Measurements from ENCODE around the gene RASSF4.
"Not testable (repeated sequence)": the region's sequence is repeated elsewhere in the genome, so short reads cannot be mapped to it uniquely, and the experiment has no call there.

The RASSF4 gene

GRCh38 chr10:44994752-44995530 is 35.3 kb downstream of the RASSF4 start:
- in situ Hi-C loops (cut with MboI; ENCODE audit: low pct_unique_long_range_greater_than_20kb, low sequenced_read_pairs): no loop called here
- DNase-seq: no peak

GRCh38 chr10:44995581-44995913 is 35.9 kb downstream of the RASSF4 start:
- DNase-seq: no peak
- in situ Hi-C loops (cut with MboI; ENCODE audit: low pct_unique_long_range_greater_than_20kb, low sequenced_read_pairs): no loop called here

GRCh38 chr10:44995914-44996669 is 36.5 kb downstream of the RASSF4 start:
- DNase-seq: peak; percentile 45
- in situ Hi-C loops (cut with MboI; ENCODE audit: low pct_unique_long_range_greater_than_20kb, low sequenced_read_pairs): no loop called here

GRCh38 chr10:44997105-44997748 is 37.6 kb downstream of the RASSF4 start:
- in situ Hi-C loops (cut with MboI; ENCODE audit: low pct_unique_long_range_greater_than_20kb, low sequenced_read_pairs): no loop called here
- no peak for DNase-seq

- no peak for DNase-seq
- in situ Hi-C loops (cut with MboI; ENCODE audit: low pct_unique_long_range_greater_than_20kb, low sequenced_read_pairs): no loop called here
Observed at GRCh38 chr10:44998146-44998631, 38.6 kb downstream of the RASSF4 start.

DNA sequence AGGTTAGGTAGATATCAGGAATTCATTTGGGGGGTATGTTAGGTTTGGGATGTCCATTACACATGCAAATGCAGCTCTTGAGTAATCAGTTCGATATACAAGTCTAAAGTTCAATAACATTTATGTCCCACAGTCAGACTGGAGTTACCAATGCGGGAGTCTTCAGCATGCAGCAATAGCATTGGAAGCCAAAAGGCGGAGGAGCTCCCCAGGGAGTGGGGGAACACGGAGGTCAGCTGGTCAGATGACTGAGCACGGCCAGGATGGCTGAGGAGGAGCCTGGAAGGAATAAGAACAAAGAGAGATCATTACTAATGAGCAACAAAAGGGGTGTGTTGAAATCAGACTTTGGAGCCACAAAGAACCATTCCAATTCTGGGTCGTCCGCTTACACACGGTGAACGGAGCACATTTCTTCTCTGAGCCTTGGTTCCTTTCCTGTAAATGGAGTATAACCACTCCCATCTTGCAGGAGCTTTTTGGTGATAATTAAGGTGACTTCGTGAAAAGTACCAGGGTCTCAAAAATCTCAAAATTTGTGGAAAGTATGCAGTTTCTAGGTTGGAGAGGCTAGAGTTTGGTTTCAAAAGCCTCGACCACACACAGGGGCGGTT is 40.6 kb downstream of the RASSF4 start:
- in situ Hi-C loops (cut with MboI; ENCODE audit: low pct_unique_long_range_greater_than_20kb, low sequenced_read_pairs): no loop called here
- no peak for DNase-seq

DNA sequence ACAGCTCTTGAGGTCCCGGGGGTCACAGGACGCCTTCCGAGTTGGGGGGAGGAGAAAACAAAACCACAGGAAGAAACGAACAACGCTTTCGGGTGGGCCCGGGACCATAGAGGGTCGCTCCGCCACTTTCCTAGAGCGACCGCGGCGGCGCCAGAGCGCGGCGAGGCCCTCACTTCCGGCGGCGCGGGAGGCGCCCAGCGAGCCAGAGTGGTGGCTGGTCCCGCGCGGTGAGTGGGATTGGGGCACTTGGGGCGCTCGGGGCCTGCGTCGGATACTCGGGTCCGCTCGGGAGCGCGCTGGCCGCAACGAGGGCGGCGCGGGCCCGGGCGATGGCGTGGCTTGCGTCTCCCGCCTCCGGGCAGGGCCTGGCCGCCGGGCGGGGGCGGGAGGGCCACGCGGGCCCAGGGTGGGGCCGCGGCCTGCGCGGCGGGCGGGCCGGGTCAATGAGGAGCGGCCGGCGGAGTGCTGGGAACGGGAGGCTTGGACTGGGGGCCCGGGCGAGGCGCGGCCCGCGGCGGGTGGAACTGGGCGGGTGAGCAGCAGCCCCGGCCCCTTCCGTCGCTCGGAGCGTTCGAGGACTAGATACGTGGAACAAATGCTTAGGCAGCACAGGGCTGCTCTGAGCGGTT is 41.3 kb downstream of the RASSF4 start, which contains the start of gene ZNF22:
ZNF22 (plus strand) TSS at position 172 of the 629 bp plus-strand sequence. CDS start 2,446 bp downstream, outside the sequence.
- in situ Hi-C loops (cut with MboI; ENCODE audit: low pct_unique_long_range_greater_than_20kb, low sequenced_read_pairs): no loop called here
- DNase-seq: peak; percentile 69

DNA sequence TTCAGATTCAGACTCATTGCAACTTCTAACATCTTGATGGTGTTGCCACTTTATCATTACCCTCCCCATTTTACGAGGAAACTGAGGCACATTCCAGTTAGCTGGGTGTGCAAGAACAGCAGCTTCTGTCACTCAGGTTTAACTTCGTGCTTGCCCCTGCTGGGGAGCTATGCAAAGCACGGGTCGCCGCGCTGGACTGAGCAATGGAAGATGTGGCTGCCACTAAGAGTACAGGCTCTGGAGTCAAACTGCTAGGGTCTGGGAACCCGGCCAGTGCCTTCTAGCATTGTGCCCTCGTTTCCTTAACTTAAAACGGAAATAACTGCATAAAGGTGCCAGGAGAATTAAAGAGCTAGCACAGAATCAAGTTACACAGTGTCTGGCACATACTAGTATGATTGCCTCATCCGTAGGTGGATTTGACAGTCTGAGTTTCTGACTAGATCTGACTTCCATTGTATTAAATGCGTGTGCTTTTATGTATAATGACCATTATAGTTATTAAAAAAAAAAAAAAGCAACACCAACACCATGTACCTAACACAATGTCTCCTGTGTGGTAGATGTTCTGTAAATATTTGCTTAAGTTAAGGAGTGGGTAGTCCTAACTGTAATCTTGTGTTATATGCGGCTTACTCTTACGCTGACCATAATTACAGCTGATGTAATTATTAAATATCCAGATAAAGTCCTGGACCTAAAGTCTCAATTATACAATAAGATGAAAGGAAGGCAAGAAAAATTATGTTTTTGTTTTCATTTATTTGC is 42.0 kb downstream of the RASSF4 start:
- peak; percentile 54 for DNase-seq
- in situ Hi-C loops (cut with MboI; ENCODE audit: low pct_unique_long_range_greater_than_20kb, low sequenced_read_pairs): no loop called here

GRCh38 chr10:45003432-45004000 is 43.9 kb downstream of the RASSF4 start:
- in situ Hi-C loops (cut with MboI; ENCODE audit: low pct_unique_long_range_greater_than_20kb, low sequenced_read_pairs): no loop called here
- no peak for DNase-seq

- in situ Hi-C loops (cut with MboI; ENCODE audit: low pct_unique_long_range_greater_than_20kb, low sequenced_read_pairs): no loop called here
- DNase-seq: no peak
Observed at GRCh38 chr10:45004661-45005060, 45.1 kb downstream of the RASSF4 start.

DNA sequence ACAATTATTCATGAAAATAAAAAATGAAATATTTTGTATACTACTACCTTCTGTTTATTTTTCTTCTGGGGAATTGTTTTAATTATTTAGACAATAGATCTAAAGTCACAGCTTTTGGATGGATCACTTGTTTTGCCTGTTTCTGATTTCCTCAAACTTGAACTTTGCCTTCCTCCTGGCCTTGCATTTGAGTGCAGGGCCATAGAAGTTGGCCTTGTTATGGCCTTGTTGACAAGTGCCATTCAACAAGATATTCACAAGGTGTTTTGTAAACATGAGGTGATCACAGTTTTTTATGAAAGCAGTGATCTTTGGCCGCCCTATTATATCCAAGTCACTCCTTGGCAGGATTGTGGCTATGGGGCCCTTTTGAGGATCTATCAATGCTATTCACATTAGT is 45.7 kb downstream of the RASSF4 start:
- in situ Hi-C loops (cut with MboI; ENCODE audit: low pct_unique_long_range_greater_than_20kb, low sequenced_read_pairs): no loop called here
- DNase-seq: no peak

DNA sequence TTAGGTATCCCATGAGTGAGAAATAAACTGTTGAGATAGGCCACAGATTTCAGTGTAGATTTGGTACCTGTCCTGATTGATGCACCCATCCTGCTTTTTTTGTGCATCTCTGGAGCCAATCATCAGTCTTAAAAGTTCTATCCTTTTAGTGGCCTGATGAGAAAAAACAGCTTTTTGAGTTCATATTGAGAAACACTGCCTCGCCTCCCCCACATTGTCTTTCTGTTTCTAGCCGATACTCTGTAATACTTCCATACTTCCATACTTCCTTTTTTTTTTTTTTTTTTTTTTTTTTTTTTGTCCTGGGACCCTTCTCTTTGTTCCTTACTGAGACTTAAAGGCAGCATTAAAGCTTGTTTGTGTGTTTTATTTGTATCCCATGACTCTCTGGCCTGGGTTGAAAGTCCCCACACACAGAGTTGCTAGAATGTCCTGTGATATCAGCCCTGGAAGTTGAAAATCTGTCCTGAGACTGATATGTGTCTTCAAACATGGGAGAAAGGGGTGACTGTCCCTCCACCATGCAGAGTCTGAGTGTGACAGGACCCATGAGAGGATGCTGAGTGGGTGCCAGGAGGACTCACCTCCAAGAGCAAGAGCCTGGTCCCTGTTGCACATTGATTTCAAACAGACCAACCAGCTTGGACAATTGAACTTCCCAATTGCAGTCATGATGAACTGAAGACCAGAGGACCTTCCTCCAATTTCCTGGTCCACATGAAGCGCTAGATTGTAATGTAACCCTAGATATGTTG is 46.9 kb downstream of the RASSF4 start:
- in situ Hi-C loops (cut with MboI; ENCODE audit: low pct_unique_long_range_greater_than_20kb, low sequenced_read_pairs): no loop called here
- DNase-seq: no peak

GRCh38 chr10:45008524-45009161 is 49.0 kb downstream of the RASSF4 start:
- in situ Hi-C loops (cut with MboI; ENCODE audit: low pct_unique_long_range_greater_than_20kb, low sequenced_read_pairs): no loop called here
- peak; percentile 93 for DNase-seq

DNA sequence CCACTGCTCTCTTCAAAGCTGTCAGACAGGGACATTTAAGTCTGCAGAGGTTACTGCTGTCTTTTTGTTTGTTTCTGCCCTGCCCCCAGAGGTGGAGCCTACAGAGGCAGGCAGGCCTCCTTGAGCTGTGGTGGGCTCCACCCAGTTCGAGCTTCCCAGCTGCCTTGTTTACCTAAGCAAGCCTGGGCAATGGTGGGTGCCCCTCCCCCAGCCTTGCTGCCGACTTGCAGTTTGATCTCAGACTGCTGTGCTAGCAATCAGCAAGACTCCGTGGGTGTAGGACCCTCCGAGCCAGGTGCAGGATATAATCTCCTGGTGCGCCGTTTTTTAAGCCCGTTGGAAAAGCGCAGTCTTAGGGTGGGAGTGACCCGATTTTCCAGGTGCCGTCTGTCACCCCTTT is 55.0 kb downstream of the RASSF4 start:
- DNase-seq; in situ Hi-C loops (cut with MboI; ENCODE audit: low pct_unique_long_range_greater_than_20kb, low sequenced_read_pairs): not testable (repeated sequence)

DNA sequence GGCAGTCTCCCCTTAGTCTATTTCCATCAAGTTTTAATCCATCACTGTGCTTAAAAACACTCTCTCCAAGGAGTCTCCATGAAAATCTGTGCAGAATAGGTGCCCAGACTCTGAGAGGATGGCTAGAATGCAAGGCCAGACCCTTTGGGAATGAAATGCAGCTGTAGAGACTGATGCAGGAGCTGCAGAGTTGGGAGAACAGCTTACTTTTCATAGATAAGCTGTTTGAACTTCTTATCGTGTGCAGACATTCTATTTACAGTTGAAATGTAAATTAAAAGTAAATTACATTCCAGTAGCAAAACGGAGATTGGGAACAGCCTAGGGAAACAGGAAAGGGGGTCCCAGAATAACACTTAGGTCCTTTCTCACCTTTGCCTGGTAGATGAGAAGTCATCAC is 56.0 kb downstream of the RASSF4 start:
- DNase-seq: no peak
- in situ Hi-C loops (cut with MboI; ENCODE audit: low pct_unique_long_range_greater_than_20kb, low sequenced_read_pairs): no loop called here

- in situ Hi-C loops (cut with MboI; ENCODE audit: low pct_unique_long_range_greater_than_20kb, low sequenced_read_pairs): no loop called here
- no peak for DNase-seq
Observed at GRCh38 chr10:45023426-45023825, 63.8 kb downstream of the RASSF4 start.

- in situ Hi-C loops (cut with MboI; ENCODE audit: low pct_unique_long_range_greater_than_20kb, low sequenced_read_pairs): no loop called here
- no peak for DNase-seq
Observed at GRCh38 chr10:45034301-45034700, 74.7 kb downstream of the RASSF4 start.
